Heart right ventricle (tissue), 16 donors: ENCODE data around the gene MRPL4. TPM values are rescaled to one million over a fixed set of nuclear protein-coding genes. Genes with fewer than 3 reads are reported as not detected.

ENCODE experiments used
- ATAC-seq, 8 donors: fragments of 200-7000 bp; cut with Tn5 transposase; one replicate each; pipeline ENCODE4 v1.9.1; 2020; ENCODE audit warnings: mild to moderate bottlenecking in 8 of 8, moderate library complexity in 8 of 8, moderate number of reproducible peaks in 1 of 8
- DNase-seq, 2 donors: peaks; one replicate each; pipeline ENCODE4 v3.0.0-alpha.2; 2020
- H3K27ac ChIP-seq, 10 donors: fragments of 200-600 bp; sonication (generic) in 2 of 10; one replicate each; pipeline versions ENCODE4 v1.5.0 to v1.8.0; 2020 to 2022; ENCODE audit warnings: mild to moderate bottlenecking in 3 of 10
- H3K27me3 ChIP-seq, 7 donors: fragments of 200-600 bp; one replicate each; pipeline ENCODE4 v1.8.0; 2021 to 2022; ENCODE audit warnings: mild to moderate bottlenecking in 2 of 7
- H3K36me3 ChIP-seq, 9 donors: fragments of 200-600 bp; sonication (generic) in 1 of 9; one replicate each; pipeline versions ENCODE4 v1.5.0 to v1.8.0; 2020 to 2022; ENCODE audit warnings: mild to moderate bottlenecking in 2 of 9
- H3K4me1 ChIP-seq, 9 donors: fragments of 200-600 bp; sonication (generic) in 1 of 9; one replicate each; pipeline versions ENCODE4 v1.5.0 to v1.8.0; 2020 to 2022; ENCODE audit warnings: mild to moderate bottlenecking in 4 of 9
- H3K4me3 ChIP-seq, 10 donors: fragments of 200-600 bp; sonication (generic) in 2 of 10; one replicate each; pipeline versions ENCODE4 v1.5.0 to v1.8.0; 2020 to 2022; ENCODE audit warnings: mild to moderate bottlenecking in 7 of 10, moderate library complexity in 2 of 10
- H3K9me3 ChIP-seq, 11 donors: fragments of 200-600 bp in 10 of 11; sonication (generic) in 2 of 11; one replicate each; pipeline versions ENCODE4 v1.5.0 to v1.8.0; 2013 to 2022; ENCODE audit warnings: mild to moderate bottlenecking in 2 of 11, control low read depth in 1 of 11, moderate library complexity in 1 of 11
- CTCF ChIP-seq, 9 donors: fragments of 200-600 bp; sonication (generic) in 2 of 9; IDR thresholded peaks; one replicate each; pipeline versions ENCODE4 v1.5.0 to v1.8.0; 2021 to 2022; ENCODE audit warnings: antibody characterized with exemption in 9 of 9, mild to moderate bottlenecking in 5 of 9, moderate library complexity in 1 of 9
- WGBS, 2 donors: extraction: QIAGEN DNeasy Blood & Tissue Kit; methylation state at CpG; one replicate each; pipeline ENCODE4 v1.1.7; 2013; ENCODE audit warnings: inconsistent platforms in 1 of 2; 5-methylcytosine and 5-hydroxymethylcytosine counted together
- intact Hi-C, 10 donors: fragments of 100-400 bp; cut with DNase I; formaldehyde crosslinking; loops; one replicate each; pipeline versions ENCODE4 v1.11.1 to v1.14.2; 2022
- polyA plus RNA-seq, 2 donors: library from polyadenylated mRNA; stranded (reverse); fragments of 200-250 nt; gene quantifications; one replicate each; pipeline ENCODE4 v1.2.3, GENCODE V29; 2013
- total RNA-seq, 10 donors: library from RNA; stranded (reverse); fragmentation: NEBNext Ultra II Directional in 3 of 10; extraction: Animal tissue kit (Norgen Biotek cat#: 25700) in 3 of 10; gene quantifications; one replicate each; pipeline versions ENCODE4 v1.2.1 to v1.2.4, GENCODE V29; 2021 to 2023
- donor health status: Arrhythmogenic right ventricular cardiomyopathy.
- donor health status: ischemic (EF 13 %, LVEDD 7.1; RV severe dilation, severe dysfunction).
- donor health status: healthy with polysubstance abuse.
- donor health status: DM: no; HTN: yes; CAD: no.
- donor health status: DM: no; HTN: no; CAD: no.
- donor health status: ischemic (EF 25% LVEDD 6.9; RV normal size, moderate dysfunction).
- donor health status: ischemic (EF 25% LVEDD 5.7; RV mildly dilated, moderate dysfunction).
- donor health status: healthy.
- donor health status: DM: yes; HTN: yes; CAD: no.
- donor health status: Ischemic cardiomyopathy.
- donor health status: ischemic (EF 35%, LVEDD 5.7; RV mildly dilated, moderate dysfunction).
- donor health status: nonischemic (EF 11% LVEDD 7.7; RV severe dilation, severe dysfunction).
- donor health status: DM: yes; HTN: yes; CAD: no.
- donor health status: PGD.
- donor health status: ischemic (EF 29% LVEDD 5.4; RV normal size, mild dysfunction).
- donor health status: nonischemic (EF 23%, LVEDD 6.1; RV moderate dilation, normal function).

MRPL4 gene
- total and polyA plus RNA-seq, 12 donors: 29.0 to 101 (median 69.0) TPM

DNA sequence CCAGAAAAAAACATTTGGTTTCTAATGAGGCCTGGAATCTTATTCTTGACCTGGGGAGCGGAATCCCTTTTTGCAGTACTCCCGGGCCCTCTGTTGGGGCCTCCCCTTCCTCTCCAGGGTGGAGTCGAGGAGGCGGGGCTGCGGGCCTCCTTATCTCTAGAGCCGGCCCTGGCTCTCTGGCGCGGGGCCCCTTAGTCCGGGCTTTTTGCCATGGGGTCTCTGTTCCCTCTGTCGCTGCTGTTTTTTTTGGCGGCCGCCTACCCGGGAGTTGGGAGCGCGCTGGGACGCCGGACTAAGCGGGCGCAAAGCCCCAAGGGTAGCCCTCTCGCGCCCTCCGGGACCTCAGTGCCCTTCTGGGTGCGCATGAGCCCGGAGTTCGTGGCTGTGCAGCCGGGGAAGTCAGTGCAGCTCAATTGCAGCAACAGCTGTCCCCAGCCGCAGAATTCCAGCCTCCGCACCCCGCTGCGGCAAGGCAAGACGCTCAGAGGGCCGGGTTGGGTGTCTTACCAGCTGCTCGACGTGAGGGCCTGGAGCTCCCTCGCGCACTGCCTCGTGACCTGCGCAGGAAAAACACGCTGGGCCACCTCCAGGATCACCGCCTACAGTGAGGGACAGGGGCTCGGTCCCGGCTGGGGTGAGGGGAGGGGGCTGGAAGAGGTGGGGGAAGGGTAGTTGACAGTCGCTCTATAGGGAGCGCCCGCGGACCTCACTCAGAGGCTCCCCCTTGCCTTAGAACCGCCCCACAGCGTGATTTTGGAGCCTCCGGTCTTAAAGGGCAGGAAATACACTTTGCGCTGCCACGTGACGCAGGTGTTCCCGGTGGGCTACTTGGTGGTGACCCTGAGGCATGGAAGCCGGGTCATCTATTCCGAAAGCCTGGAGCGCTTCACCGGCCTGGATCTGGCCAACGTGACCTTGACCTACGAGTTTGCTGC lies 35.1 kb downstream of the MRPL4 start, which contains the start of gene ICAM4:
ICAM4 (plus strand) TSS at position 153 of the 935 bp plus-strand sequence; CDS start at position 211, 58 bp downstream.
- no peak for TF ChIP-seq CTCF (IDR thresholded peaks at IDR 0.05)
- H3K36me3 ChIP-seq: peaks cover 0 to 42% (median 20%) of the 10 kb centered on the region in 9 donors
- ATAC-seq (peak; percentile 71 to 91 (median 82)), DNase-seq (peak; percentile 89 to 90)
- WGBS, 2 donors: 2% methylated on average over 56 to 59 of the region's 59 CpGs
- intact Hi-C loops: loop anchor here in 2 of 10 donors (2.0 to 5.0 kb wide), 3 partner anchors 28 to 45 kb away; partner anchors contain the start of gene RAVER1 (in 1 of the 2)
- peak within 1 kb of the TSS in 9 of 10 donors; percentile 2 to 54 (median 28) for H3K4me3 ChIP-seq
- peaks cover 3 to 53% (median 50%) of the 10 kb centered on the region in 7 donors for H3K27me3 ChIP-seq
- H3K4me1 ChIP-seq: peaks cover 23 to 75% (median 67%) of the 10 kb centered on the region in 9 donors
- no peaks in the 10 kb centered on the region for H3K9me3 ChIP-seq
- peak within 1 kb of the TSS; percentile 2 to 80 (median 50) for H3K27ac ChIP-seq

- intact Hi-C loops: loop anchor here in 2 of 10 donors (5.0 kb wide), 2 partner anchors 39 to 44 kb away; partner anchors contain the start of gene RAVER1 (in 1 of the 2)
- peaks cover 19 to 69% (median 66%) of the 10 kb centered on the region in 7 donors for H3K27me3 ChIP-seq
- ATAC-seq (no peak), DNase-seq (no peak)
- no peak for TF ChIP-seq CTCF (IDR thresholded peaks at IDR 0.05)
- peaks cover 23 to 90% (median 77%) of the 10 kb centered on the region in 9 donors for H3K4me1 ChIP-seq
- H3K36me3 ChIP-seq: peaks cover 0 to 26% (median 18%) of the 10 kb centered on the region in 9 donors
- peak overlapping the region in 6 of 10 donors; percentile 32 to 56 (median 49) for H3K4me3 ChIP-seq
- H3K9me3 ChIP-seq: no peaks in the 10 kb centered on the region
- no peak overlapping the region for H3K27ac ChIP-seq
- 7 to 8% methylated on average over 23 of the region's 23 CpGs for WGBS, 2 donors
Measured at GRCh38 chr19:10288662-10289166, 36.7 kb downstream of the MRPL4 start.

DNA sequence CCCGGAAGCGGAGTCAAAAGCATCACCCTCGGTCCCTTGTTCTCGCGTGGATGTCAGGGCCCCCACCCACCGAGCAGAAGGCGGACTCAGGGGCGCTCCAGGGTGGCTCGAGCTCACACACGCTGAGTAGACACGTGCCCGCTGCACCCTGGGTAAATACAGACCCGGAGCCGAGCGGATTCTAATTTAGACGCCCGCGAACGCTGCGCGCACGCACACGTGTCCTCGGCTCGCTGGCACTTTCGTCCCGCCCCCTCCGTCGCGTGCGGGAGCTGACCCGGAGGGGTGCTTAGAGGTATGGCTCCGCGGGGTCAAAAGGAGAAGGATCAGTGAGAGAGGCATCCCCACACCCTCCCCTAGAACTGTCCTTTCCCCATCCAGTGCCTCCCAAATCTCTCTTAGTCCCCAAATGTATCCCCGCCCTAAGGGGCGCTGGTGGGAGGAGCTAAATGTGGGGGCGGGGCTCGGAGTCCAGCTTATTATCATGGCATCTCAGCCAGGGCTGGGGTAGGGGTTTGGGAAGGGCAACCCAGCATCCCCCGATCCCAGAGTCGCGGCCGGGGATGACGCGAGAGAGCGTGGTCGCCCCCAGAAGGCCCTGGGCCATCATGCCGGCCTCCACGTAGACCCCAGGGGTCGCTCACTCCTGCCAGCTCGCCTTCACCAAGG lies 37.3 kb downstream of the MRPL4 start:
- peaks cover 25 to 75% (median 72%) of the 10 kb centered on the region in 7 donors for H3K27me3 ChIP-seq
- TF ChIP-seq CTCF (IDR thresholded peaks at IDR 0.05): no peak
- peaks cover 23 to 93% (median 77%) of the 10 kb centered on the region in 9 donors for H3K4me1 ChIP-seq
- peak overlapping the region in 9 of 10 donors; percentile 25 to 56 (median 41) for H3K4me3 ChIP-seq
- ATAC-seq (no peak), DNase-seq (no peak)
- WGBS, 2 donors: 1% methylated on average over 50 of the region's 50 CpGs
- H3K27ac ChIP-seq: no peak overlapping the region
- no peaks in the 10 kb centered on the region for H3K9me3 ChIP-seq
- intact Hi-C loops: loop anchor here in 2 of 10 donors (5.0 kb wide), 2 partner anchors 38 to 43 kb away; partner anchors contain the start of gene RAVER1 (in 1 of the 2)
- peaks cover 0 to 20% (median 13%) of the 10 kb centered on the region in 9 donors for H3K36me3 ChIP-seq
